ENCODE measurements around the gene SORCS3.

SORCS3 gene

GRCh38 chr10:104778371-104778770 is 137.3 kb downstream of the SORCS3 start:
- DNase-seq (ENCODE audit: low spot score), result no peak

- no peak for DNase-seq (ENCODE audit: low spot score)
These were observed 138.6 kb downstream of the SORCS3 start for GRCh38 chr10:104779701-104780100.

DNA sequence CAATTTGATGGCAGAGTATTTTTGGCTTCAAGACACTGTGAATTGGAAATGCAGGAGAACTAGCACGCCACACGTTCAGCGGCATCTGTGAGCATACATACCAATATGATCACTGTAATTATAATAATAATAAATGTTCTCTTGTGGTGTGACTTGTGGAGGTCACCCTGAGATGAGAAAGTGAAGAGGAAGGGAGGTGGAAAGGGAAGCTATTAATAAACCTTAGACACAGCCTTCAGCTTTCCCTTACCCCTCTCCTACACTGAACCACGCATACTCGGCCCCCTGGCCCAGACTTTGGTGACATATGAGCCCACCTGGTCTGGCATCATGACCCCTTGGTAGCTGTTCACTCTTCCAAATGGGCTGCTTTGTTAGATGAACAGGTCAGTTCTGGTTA is 139.1 kb downstream of the SORCS3 start:
- no peak for DNase-seq (ENCODE audit: low spot score)

GRCh38 chr10:104780946-104781595 is 140.0 kb downstream of the SORCS3 start:
- DNase-seq (ENCODE audit: low spot score), result no peak

DNA sequence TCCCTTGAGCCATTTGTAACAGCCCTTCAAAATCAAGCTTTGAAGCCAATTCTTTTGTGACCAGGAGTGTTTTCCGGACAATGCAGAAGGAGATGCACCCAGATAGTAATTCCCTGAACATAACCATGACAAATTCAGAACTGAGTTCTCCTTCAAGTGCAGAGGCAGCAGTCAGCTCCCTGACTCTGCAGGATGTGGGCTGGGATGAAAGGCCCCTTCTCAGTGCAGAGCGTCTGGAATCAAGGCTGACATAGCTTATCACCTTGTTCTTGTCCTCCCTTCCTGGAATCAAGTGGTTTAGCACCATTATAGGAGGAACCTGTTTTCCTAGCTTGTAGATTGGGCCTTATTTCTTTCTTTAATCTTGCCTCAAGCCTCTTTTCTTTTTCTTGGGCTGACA is 143.4 kb downstream of the SORCS3 start:
- no peak for DNase-seq (ENCODE audit: low spot score)

DNA sequence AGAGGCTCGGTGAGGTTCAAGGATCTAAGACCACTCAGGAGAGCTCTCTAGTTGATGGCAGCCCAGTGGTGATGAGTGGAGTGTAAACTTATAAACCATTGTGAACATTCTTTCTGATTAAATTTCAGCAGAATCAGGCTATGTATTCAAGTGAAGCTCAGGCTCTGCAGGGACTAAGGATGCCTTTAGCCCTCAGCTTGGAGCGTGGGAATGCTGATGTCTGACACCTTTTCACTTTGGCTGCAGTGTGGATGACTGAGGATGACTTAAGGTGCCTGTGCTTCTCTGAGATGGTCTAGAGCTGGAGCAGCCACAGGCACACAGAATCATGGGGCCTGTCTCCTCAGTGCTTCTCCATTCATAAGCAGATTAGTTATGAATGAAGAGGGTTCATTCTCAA is 150.4 kb downstream of the SORCS3 start:
- no peak for DNase-seq (ENCODE audit: low spot score)

DNA sequence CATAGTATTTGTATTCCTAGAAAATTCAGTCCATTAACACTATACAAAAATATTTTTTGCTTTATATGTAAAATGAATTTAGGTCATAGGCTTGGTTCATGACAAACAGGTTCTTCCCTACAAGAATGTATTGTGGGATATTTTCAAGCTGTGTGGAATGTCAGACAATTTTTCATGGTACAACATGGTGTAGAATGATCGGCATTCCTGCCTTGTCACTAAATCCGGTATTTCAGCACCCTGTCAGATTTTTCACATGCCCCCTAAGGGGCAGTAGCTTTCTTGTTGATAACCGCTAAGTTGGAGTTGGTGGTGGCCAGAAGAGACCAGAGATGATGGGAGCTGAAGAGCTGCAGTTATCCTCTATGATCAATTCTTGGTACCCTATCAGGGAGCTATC is 154.3 kb downstream of the SORCS3 start:
- DNase-seq (ENCODE audit: low spot score), result no peak

DNA sequence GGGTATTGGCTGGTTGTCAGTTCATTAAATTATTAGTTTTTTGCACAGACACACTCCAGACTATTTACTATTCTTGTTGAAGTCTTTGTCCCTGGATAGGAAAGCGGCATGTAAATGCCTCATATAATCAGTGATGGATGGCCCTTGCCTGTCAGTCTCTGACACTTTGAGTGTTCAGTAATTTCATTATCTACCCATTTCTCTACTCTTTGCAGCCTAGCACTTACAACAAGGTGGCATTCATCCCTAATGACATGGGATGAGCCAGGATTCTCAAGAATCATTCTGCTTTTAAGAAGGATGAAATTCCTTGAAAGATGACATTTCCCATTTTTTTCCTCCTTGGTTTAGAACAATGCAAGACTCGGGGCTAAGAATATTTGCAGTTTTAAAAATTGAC is 155.7 kb downstream of the SORCS3 start:
- DNase-seq (ENCODE audit: low spot score), result no peak

GRCh38 chr10:104802941-104803340 is 161.9 kb downstream of the SORCS3 start:
- no peak for DNase-seq (ENCODE audit: low spot score)

DNA sequence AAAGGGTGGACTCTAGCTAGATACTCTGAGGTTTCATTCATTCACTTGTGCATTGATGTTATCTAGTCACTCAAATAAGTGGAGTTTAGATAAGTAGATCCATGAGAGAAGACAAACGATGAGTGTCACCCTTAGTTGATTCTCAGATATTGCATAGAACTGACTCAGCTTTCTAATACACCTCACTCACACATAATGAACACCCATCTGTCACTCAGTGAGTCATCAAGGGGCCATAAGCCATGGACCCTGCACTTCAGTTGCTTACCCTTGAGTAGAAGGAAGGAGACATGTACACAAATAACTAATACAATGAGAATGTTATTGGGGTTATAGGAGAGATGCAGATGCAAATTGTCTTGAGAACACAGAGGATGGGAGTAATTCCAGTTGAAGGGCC is 163.8 kb downstream of the SORCS3 start:
- DNase-seq (ENCODE audit: low spot score), result no peak

DNA sequence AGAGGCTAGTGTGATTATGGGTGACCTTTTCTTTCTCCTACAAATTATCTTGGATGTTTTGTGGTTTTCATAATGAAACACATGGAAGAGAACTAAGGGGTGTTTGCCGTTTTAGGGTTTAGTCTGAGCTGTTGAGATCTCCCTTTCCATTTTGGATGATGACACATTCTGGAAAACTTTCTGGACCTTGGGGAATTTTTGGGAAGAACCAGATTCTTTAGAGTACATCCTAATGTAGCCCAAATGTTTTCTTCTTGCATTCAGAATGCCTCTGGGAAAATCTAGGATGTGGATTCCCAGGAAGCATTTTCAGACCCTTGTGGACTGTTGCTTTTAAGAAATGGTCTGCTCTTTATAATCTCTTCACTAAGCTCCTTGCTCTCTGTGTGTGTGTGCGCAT is 165.7 kb downstream of the SORCS3 start:
- DNase-seq (ENCODE audit: low spot score), result no peak

DNA sequence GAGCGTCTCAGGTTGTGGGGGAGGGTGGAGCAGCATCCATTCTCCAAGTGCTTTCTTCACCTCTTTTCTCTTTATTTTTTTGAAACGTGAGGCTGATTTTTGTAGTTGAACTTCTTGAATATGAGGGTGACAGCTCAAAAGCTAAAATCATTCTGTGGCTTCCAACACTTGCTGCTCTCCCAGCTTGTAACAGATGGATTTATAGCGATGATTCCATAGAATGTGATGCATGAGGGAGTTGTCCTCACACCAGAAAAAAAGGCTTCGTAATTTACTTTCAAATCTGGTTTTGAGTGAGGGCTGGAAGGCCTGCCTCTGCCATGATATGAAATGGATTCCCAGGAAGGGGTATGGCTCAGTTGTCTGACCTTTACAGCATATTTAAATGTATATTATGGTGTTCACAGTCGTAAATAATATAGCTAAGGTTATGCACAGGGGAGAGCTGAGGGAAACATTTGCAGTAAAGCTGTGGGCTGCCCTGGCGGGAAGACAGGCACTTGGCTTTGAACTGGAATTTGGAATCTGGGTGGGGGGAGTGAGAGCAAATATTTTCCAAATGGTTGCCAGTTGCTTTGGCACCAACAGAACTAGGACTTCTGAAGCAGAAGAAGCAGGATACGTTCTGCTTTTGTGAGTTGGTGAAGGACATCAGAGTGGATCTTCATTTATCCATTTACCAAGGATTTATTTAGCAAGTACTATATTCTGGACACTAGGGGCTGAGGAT is 166.7 kb downstream of the SORCS3 start:
- no peak for DNase-seq (ENCODE audit: low spot score)

DNA sequence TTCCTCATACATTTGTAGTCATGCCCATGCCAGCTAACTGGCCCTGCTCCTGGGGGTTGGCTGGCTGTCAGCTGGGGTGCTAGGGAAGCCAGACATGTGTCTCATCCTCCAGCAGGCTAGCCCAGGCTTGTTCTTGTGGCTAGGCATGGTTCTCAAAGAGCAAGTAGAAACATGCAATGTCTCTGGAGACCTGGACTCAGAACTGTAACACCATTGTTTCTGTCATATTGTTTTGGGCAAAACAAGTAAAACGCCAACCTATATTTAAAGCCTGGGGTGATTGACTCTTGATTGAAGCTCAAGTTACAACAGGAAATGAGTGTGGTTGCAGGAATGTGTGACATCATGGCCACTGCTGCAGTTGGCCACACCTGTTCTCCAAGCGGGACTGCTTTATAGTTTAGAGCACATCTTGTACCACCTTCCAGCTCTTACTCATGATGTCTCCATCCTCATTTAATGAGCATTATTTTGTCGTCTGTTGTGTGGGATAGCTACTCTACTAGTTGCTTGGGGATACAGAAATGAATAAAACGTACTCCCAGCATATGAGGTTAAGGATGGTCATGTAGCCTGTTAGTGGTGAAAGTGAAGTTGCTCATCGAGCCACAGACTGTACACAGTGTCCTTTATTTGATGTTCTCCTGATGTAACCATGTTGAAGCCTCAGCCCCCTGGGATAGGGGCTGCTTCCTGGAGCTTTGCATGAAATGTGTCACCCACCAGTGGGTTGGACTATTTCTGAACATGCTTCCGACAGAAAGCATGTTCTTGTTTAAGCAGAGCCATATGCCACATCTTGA is 168.4 kb downstream of the SORCS3 start:
- DNase-seq (ENCODE audit: low spot score), result no peak

- no peak for DNase-seq (ENCODE audit: low spot score)
These were observed 170.1 kb downstream of the SORCS3 start for GRCh38 chr10:104811166-104811565.

DNA sequence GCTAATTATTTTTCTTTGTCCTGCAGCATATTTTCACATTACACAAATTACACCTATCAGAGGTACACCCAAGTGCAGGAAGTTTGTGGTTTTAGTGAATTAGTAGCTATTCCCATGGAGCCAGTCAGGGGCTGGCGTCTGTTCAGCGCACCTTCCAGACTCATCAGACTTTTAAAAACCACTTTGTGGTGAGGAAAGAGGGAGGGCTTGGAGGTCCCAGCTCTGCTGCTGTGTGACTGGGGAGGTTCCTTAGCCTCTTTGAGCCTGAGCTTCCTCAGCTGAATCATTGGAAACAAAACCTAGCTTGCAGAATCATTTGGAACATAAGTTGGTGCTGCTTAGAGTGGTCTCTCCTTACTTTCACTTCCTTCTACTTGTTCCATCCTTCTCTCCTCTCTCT is 175.4 kb downstream of the SORCS3 start:
- no peak for DNase-seq (ENCODE audit: low spot score)

- no peak for DNase-seq (ENCODE audit: low spot score)
These were observed 178.6 kb downstream of the SORCS3 start for GRCh38 chr10:104819731-104820130.

DNA sequence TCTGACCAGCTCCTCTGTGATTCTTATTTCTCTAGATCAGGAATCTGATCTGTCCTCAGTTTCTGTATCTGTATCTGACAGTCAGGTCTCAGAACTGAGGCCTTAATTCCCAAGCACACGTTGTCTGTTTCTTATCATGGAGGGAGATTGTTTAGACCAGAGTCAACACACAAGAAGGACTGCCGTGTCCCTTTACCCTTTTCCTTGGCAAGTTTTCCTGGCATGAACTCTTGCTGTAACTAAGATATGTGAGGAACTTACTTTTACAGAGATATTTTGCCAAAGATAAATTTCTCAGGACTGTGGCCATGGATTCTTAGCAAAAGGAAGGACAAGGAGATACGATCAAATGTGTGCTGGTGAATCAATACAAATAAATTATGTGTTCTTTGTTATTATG is 181.0 kb downstream of the SORCS3 start:
- DNase-seq (ENCODE audit: low spot score), result no peak

DNA sequence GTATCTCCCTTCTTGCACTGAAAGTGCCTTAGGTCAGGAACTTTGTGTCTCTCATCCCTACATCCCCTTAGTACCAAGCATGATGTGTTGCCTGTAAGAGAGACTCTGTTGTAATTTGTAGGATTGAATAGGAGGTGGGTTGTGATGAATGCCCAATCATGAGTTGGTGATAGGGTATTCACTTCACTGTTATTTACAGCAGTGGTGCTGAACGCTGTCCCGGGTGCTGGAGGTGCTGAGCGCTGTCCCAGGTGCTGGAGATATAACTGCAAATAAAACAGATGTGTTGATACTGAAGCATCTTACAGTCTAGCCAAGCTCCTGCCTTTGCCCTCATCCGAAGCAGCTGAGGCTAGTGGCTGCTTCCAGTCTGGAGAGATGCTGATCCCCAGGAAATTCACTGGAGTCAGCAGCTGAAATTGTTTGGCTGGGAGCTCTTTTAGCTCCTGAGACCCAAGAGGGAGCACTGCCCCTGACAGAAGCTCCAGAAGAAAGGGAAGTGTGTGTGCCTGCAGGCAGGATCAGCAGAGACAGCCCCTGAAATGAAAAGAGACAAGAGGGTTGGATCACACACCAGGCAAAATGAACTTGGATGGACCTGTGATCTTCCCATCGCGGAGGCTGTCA is 183.4 kb downstream of the SORCS3 start:
- DNase-seq (ENCODE audit: low spot score), result peak; percentile 15

GRCh38 chr10:104831272-104831671 is 190.2 kb downstream of the SORCS3 start:
- no peak for DNase-seq (ENCODE audit: low spot score)

DNA sequence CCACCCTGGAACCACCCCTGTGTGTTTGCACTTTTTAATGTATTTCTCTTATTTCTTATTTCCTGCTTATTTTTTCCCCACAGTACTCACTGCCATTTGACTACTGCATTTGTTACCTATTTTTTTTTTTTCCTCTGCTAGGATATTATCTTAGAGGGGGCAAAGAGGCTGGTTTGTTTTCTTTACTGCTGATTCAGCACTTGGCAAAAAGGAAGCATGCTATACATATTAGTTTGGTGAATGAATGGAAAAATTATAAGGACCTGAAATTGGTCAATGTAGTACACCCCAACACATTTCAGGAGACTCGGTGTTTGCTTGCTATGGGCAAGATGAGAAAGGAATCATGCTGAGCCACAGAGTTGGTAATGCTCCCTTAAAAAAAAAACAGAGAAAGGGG is 193.5 kb downstream of the SORCS3 start:
- DNase-seq (ENCODE audit: low spot score), result no peak

- no peak for DNase-seq (ENCODE audit: low spot score)
These were observed 194.3 kb downstream of the SORCS3 start for GRCh38 chr10:104835422-104835821.

GRCh38 chr10:104842704-104843103 is 201.6 kb downstream of the SORCS3 start:
- DNase-seq (ENCODE audit: low spot score), result peak; percentile 20

- DNase-seq (ENCODE audit: low spot score), result no peak
These were observed 203.0 kb downstream of the SORCS3 start for GRCh38 chr10:104844073-104844472.

Data from D341Med (cell line).